K562 (cell line): Measurements from ENCODE around the gene CSAD. TPM values are rescaled to one million over a fixed set of nuclear protein-coding genes. Genes with fewer than 3 reads are reported as not detected.
A peak's percentile ranks its signal among the peaks of the same experiment; 100 is the strongest.

Source experiments
- CCAR2 ChIP-seq: fragments of 200-400 bp; formaldehyde crosslinking; IDR thresholded peaks from 2 replicates; pipeline ENCODE4 v1.6.1; 2017; ENCODE audit warnings: mild to moderate bottlenecking, low read depth, low read length
- KDM1A ChIP-seq, 2 experiments: fragments of 450-650 bp; IDR thresholded peaks; 2 replicates each; pipeline ENCODE4 v1.6.1; 2016; ENCODE audit warnings: mild to moderate bottlenecking in 2 of 2
- MAZ ChIP-seq, 2 experiments: fragments of 450-650 bp in 1 of 2; sonication (generic) in 1 of 2; formaldehyde crosslinking; IDR thresholded peaks in 1 of 2; conservative IDR thresholded peaks in 1 of 2; 2 replicates each; pipeline versions ENCODE4 v1.4.0 to v1.5.0; 2020; ENCODE audit warnings: mild to moderate bottlenecking in 1 of 2, missing genetic modification reagents in 1 of 2
- MED1 ChIP-seq: sonication (generic); formaldehyde crosslinking; IDR thresholded peaks from 2 replicates; pipeline ENCODE4 v1.8.1; 2023; ENCODE audit warnings: missing genetic modification reagents, borderline replicate concordance
- NCOA4 ChIP-seq: fragments of 450-650 bp; IDR thresholded peaks from 2 replicates; pipeline ENCODE4 v1.6.1; 2018; ENCODE audit warnings: mild to moderate bottlenecking; ENCODE audit not compliant: partially characterized antibody
- PHTF2 ChIP-seq: fragments of 250-450 bp; sonication (Bioruptor Pico); IDR thresholded peaks from 2 replicates; pipeline ENCODE4 v1.5.0; 2021; ENCODE audit warnings: mild to moderate bottlenecking
- POLR3A ChIP-seq: IDR thresholded peaks from 2 replicates; pipeline ENCODE4 v1.6.1; 2011; ENCODE audit warnings: borderline replicate concordance, mild to moderate bottlenecking, moderate library complexity; ENCODE audit not compliant: insufficient read length, insufficient read depth; ENCODE audit errors: extremely low read depth
- PURB ChIP-seq: sonication (generic); formaldehyde crosslinking; IDR thresholded peaks from 2 replicates; pipeline ENCODE4 v1.9.0; 2021; ENCODE audit warnings: low read depth, mild to moderate bottlenecking, missing genetic modification reagents
- RAD21 ChIP-seq, 2 experiments: fragments of 250-450 bp in 1 of 2; fragments of 450-650 bp in 1 of 2; sonication (Bioruptor Pico) in 1 of 2; formaldehyde crosslinking in 1 of 2; IDR thresholded peaks in 1 of 2; conservative IDR thresholded peaks in 1 of 2; 2 replicates each; pipeline versions ENCODE4 v1.4.0 to v1.8.0; 2020 to 2022; ENCODE audit warnings: mild to moderate bottlenecking in 2 of 2, moderate library complexity in 1 of 2
- STAG1 ChIP-seq: sonication (generic); formaldehyde crosslinking; IDR thresholded peaks from 2 replicates; pipeline ENCODE4 v1.5.0; 2020; ENCODE audit warnings: missing genetic modification reagents, borderline replicate concordance
- YBX1 ChIP-seq: fragments of 450-650 bp; IDR thresholded peaks from 2 replicates; pipeline ENCODE4 v1.7.1; 2016; ENCODE audit warnings: mild to moderate bottlenecking
- ZBTB7A ChIP-seq: IDR thresholded peaks from 2 replicates; pipeline ENCODE4 v1.6.1; 2011; ENCODE audit warnings: low read depth, mild to moderate bottlenecking, low read length, moderate library complexity, borderline replicate concordance; ENCODE audit not compliant: control insufficient read depth
- ZNF551 ChIP-seq: fragments of 250-450 bp; sonication (Bioruptor Pico); IDR thresholded peaks from 2 replicates; pipeline ENCODE4 v1.5.0; 2021; ENCODE audit warnings: mild to moderate bottlenecking, moderate library complexity
- polyA plus RNA-seq, 8 experiments: library from polyadenylated mRNA; depleted of rRNA in 4 of 8; stranded (reverse) in 5 of 8; unstranded in 3 of 8; fragments of >200 nt; fragmentation: Nextera tagmentation in 2 of 8; fragmentation: Illumina TruSeq in 1 of 8; extraction: Ambion mirVana in 2 of 8; extraction: Trizol in 1 of 8; gene quantifications; 2 replicates each; pipeline versions ENCODE4 v1.2.1 to v1.2.3, GENCODE V29; 2011 to 2014; ENCODE audit warnings: inconsistent platforms in 1 of 8, missing spikeins in 1 of 8
- total RNA-seq, 7 experiments: library from RNA; depleted of rRNA in 6 of 7; stranded (reverse); fragments of >200 nt in 6 of 7; fragmentation: Illumina TruSeq in 2 of 7; extraction: Trizol in 2 of 7; gene quantifications; 2 replicates each; pipeline versions ENCODE4 v1.2.1 to v1.2.3, GENCODE V29; 2011 to 2021; ENCODE audit warnings: low replicate concordance in 1 of 7
- TF ChIP-seq, protein P1 (sequence below): fragments of 450-650 bp; IDR thresholded peaks from 2 replicates; pipeline ENCODE4 v1.6.1; 2017; ENCODE audit warnings: antibody characterized with exemption, mild to moderate bottlenecking
- TF ChIP-seq, protein P2 (sequence below): IDR thresholded peaks from 3 replicates; pipeline ENCODE4 v1.6.1; 2011; ENCODE audit warnings: borderline replicate concordance, mild to moderate bottlenecking, moderate library complexity; ENCODE audit not compliant: insufficient read length; ENCODE audit errors: extremely low read depth
- TF ChIP-seq, protein P3 (sequence below): sonication (generic); formaldehyde crosslinking; IDR thresholded peaks from 2 replicates; pipeline ENCODE4 v1.9.0; 2022; ENCODE audit warnings: mild to moderate bottlenecking, missing genetic modification reagents
- TF ChIP-seq, protein P4 (sequence below): fragments of 450-650 bp; IDR thresholded peaks from 2 replicates; pipeline ENCODE4 v1.6.1; 2016; ENCODE audit warnings: low read depth, mild to moderate bottlenecking, moderate library complexity

The CSAD gene
- total and polyA plus RNA-seq, 9 of the 15 experiments (the other 6 are each of a cell fraction or from before 2014, with no cell fraction given), result 1.8 to 19.6 (median 8.1) TPM

DNA sequence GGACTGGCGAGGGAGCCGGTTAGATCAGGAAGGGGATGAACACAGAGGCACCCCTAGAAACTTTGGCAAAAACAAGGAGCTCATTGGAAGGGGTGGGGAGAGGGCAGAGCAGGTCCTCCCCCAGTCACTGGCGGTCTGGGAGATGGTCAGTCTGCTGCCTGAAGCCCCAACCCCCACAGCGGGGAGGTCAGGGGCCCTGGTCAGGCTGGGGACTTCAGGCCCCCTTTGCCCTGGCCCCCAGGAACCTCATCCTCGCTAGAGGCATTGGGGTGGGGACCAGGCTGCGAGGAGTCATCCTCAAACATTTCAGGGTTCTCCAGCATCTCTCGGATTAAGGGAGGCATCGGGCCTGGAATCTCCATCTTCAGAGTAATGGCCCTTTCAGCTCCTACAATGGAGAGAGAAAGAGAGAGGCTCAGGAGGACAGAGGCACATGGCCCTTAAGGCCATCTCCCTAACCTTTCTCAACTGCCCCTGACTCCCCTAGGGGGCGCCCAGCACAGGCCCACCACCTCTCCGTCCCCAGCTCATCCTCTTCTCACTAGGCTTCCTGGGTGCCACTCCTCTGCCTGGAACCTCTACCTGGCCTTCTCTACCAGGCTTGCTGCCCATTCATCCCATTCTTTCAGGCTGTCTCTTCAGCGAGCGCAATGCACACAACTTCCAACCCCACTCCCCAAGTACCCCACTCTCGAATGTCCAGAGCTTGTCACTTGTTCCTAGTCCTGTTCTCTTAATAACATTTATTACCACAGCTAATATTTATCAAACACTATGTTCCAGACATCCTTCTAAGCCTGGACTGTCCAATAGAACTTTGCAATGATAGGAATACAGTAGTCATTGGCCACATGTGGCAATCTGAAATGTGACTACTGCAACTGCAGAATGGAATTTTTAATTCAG is 31.0 kb upstream of the CSAD start (continued):
- TF ChIP-seq, protein P1, sequence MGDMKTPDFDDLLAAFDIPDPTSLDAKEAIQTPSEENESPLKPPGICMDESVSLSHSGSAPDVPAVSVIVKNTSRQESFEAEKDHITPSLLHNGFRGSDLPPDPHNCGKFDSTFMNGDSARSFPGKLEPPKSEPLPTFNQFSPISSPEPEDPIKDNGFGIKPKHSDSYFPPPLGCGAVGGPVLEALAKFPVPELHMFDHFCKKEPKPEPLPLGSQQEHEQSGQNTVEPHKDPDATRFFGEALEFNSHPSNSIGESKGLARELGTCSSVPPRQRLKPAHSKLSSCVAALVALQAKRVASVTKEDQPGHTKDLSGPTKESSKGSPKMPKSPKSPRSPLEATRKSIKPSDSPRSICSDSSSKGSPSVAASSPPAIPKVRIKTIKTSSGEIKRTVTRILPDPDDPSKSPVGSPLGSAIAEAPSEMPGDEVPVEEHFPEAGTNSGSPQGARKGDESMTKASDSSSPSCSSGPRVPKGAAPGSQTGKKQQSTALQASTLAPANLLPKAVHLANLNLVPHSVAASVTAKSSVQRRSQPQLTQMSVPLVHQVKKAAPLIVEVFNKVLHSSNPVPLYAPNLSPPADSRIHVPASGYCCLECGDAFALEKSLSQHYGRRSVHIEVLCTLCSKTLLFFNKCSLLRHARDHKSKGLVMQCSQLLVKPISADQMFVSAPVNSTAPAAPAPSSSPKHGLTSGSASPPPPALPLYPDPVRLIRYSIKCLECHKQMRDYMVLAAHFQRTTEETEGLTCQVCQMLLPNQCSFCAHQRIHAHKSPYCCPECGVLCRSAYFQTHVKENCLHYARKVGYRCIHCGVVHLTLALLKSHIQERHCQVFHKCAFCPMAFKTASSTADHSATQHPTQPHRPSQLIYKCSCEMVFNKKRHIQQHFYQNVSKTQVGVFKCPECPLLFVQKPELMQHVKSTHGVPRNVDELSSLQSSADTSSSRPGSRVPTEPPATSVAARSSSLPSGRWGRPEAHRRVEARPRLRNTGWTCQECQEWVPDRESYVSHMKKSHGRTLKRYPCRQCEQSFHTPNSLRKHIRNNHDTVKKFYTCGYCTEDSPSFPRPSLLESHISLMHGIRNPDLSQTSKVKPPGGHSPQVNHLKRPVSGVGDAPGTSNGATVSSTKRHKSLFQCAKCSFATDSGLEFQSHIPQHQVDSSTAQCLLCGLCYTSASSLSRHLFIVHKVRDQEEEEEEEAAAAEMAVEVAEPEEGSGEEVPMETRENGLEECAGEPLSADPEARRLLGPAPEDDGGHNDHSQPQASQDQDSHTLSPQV, result 0 out of 2 replicates have a peak, but pooled peaks have one; percentile 53
- no peak for TF ChIP-seq PHTF2 (CRISPR knock-in tag)
- TF ChIP-seq NCOA4, result no peak
- TF ChIP-seq YBX1, result no peak
- 0 out of 4 replicates have a peak, but pooled peaks of 1 of the 2 experiments have one; percentile 9 for TF ChIP-seq KDM1A (IDR thresholded peaks at IDR 0.05)
- peak; percentile 32; the same call in 1 of the 2 replicates for TF ChIP-seq STAG1 (CRISPR knock-in tag)
- no peak for TF ChIP-seq PURB
- TF ChIP-seq ZBTB7A, result peak; percentile 54; the same call in 1 of the 2 replicates
- no peak for TF ChIP-seq CCAR2
- TF ChIP-seq MED1 (CRISPR knock-in tag), result no peak
- TF ChIP-seq ZNF551 (CRISPR knock-in tag), result no peak
- 0 out of 4 replicates have a peak, but pooled peaks of 1 of the 2 experiments have one; percentile 19 for TF ChIP-seq MAZ (CRISPR knock-in tag; conservative IDR thresholded peaks at IDR 0.05 in 1 of 2, IDR thresholded peaks at IDR 0.05 in 1 of 2)
- TF ChIP-seq, protein P2, sequence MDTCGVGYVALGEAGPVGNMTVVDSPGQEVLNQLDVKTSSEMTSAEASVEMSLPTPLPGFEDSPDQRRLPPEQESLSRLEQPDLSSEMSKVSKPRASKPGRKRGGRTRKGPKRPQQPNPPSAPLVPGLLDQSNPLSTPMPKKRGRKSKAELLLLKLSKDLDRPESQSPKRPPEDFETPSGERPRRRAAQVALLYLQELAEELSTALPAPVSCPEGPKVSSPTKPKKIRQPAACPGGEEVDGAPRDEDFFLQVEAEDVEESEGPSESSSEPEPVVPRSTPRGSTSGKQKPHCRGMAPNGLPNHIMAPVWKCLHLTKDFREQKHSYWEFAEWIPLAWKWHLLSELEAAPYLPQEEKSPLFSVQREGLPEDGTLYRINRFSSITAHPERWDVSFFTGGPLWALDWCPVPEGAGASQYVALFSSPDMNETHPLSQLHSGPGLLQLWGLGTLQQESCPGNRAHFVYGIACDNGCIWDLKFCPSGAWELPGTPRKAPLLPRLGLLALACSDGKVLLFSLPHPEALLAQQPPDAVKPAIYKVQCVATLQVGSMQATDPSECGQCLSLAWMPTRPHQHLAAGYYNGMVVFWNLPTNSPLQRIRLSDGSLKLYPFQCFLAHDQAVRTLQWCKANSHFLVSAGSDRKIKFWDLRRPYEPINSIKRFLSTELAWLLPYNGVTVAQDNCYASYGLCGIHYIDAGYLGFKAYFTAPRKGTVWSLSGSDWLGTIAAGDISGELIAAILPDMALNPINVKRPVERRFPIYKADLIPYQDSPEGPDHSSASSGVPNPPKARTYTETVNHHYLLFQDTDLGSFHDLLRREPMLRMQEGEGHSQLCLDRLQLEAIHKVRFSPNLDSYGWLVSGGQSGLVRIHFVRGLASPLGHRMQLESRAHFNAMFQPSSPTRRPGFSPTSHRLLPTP, result no peak
- no peak for TF ChIP-seq POLR3A
- TF ChIP-seq, protein P3, sequence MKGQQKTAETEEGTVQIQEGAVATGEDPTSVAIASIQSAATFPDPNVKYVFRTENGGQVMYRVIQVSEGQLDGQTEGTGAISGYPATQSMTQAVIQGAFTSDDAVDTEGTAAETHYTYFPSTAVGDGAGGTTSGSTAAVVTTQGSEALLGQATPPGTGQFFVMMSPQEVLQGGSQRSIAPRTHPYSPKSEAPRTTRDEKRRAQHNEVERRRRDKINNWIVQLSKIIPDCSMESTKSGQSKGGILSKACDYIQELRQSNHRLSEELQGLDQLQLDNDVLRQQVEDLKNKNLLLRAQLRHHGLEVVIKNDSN (CRISPR knock-in tag), result 0 out of 2 replicates have a peak, but pooled peaks have one; percentile 8
- TF ChIP-seq RAD21 (CRISPR knock-in tag; conservative IDR thresholded peaks at IDR 0.05 in 1 of 2, IDR thresholded peaks at IDR 0.05 in 1 of 2), result peak in 1 of 2 experiments; percentile 66; a peak in 2 of 4 replicates
- TF ChIP-seq, protein P4, sequence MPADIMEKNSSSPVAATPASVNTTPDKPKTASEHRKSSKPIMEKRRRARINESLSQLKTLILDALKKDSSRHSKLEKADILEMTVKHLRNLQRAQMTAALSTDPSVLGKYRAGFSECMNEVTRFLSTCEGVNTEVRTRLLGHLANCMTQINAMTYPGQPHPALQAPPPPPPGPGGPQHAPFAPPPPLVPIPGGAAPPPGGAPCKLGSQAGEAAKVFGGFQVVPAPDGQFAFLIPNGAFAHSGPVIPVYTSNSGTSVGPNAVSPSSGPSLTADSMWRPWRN, result no peak
